MCF 10A (cell line): ENCODE data around the gene RAB6B. TPM values are rescaled to one million over a fixed set of nuclear protein-coding genes. Genes with fewer than 3 reads are reported as not detected.

Experiments used
- BruUV-seq: library from RNA; stranded (reverse); fragments of 400-500 nt; replicated peaks from 2 replicates; lab custom pipeline; 2021; lab: Mats Ljungman, UMichigan
- CTCF ChIA-PET: fragments of 300-600 bp; sonication (Branson Sonifier 250); formaldehyde crosslinking; extraction: SDS; loops from one replicate; lab custom pipeline; 2021; ENCODE audit warnings: antibody characterized with exemption, inconsistent platforms; lab: Yijun Ruan, JAX
- POLR2A ChIA-PET: fragments of 300-600, 350-650 bp; sonication (Branson Sonifier 250); formaldehyde crosslinking; extraction: SDS; loops from one replicate; lab custom pipeline; 2020; ENCODE audit warnings: antibody characterized with exemption, inconsistent platforms; lab: Yijun Ruan, JAX
- DNase-seq: peaks from one replicate; pipeline ENCODE4 v3.0.0-alpha.2; 2018; ENCODE audit not compliant: unreplicated experiment
- H3K27ac Mint-ChIP-seq: one replicate; pipeline ENCODE4 v1.8.0; 2022; ENCODE audit warnings: mild to moderate bottlenecking, low read depth, mixed read lengths; ENCODE audit not compliant: unreplicated experiment
- H3K27me3 Mint-ChIP-seq: one replicate; pipeline ENCODE4 v1.8.0; 2022; ENCODE audit warnings: mixed read lengths; ENCODE audit not compliant: insufficient read depth, unreplicated experiment
- H3K36me3 Mint-ChIP-seq: one replicate; pipeline ENCODE4 v1.8.0; 2022; ENCODE audit warnings: mild to moderate bottlenecking, moderate library complexity, mixed read lengths; ENCODE audit not compliant: insufficient read depth, unreplicated experiment
- H3K4me1 Mint-ChIP-seq: one replicate; pipeline ENCODE4 v1.8.0; 2022; ENCODE audit warnings: mixed read lengths; ENCODE audit not compliant: insufficient read depth, unreplicated experiment
- H3K4me3 Mint-ChIP-seq: one replicate; pipeline ENCODE4 v1.8.0; 2022; ENCODE audit warnings: mild to moderate bottlenecking, moderate library complexity, mixed read lengths; ENCODE audit not compliant: unreplicated experiment
- H3K9me3 Mint-ChIP-seq: one replicate; pipeline ENCODE4 v1.8.0; 2022; ENCODE audit warnings: mixed read lengths; ENCODE audit not compliant: unreplicated experiment
- CTCF ChIP-seq: fragments of 200-600 bp; IDR thresholded peaks from one replicate; pipeline ENCODE4 v1.8.0; 2022; ENCODE audit warnings: antibody characterized with exemption, mild to moderate bottlenecking; ENCODE audit not compliant: unreplicated experiment
- intact Hi-C: fragments of 100-400 bp; cut with micrococcal nuclease; formaldehyde crosslinking; loops from 2 replicates; pipeline ENCODE4 v1.14.1; 2022
- total RNA-seq: library from RNA; stranded (reverse); gene quantifications from 2 replicates; pipeline ENCODE4 v1.2.3, GENCODE V29; 2022

RAB6B gene
- total RNA-seq, 1 experiment from 2014 or later: 1.1 TPM

GRCh38 chr3:133833880-133834620 lies 61.6 kb downstream of the RAB6B start:
- ChIA-PET POLR2A (no interaction called here), CTCF (interaction anchor here (0.8 kb wide), 1 partner anchor 17 kb away, joined by 3 read pairs; no protein-coding TSS in a partner anchor)
- no TSS peak for BruUV-seq
- no peak for TF ChIP-seq CTCF
- H3K27ac Mint-ChIP-seq: no peak overlapping the region
- H3K27me3 Mint-ChIP-seq: no peaks in the 10 kb centered on the region
- no peaks in the 10 kb centered on the region for H3K9me3 Mint-ChIP-seq
- intact Hi-C loops: no loop called here
- H3K36me3 Mint-ChIP-seq: no peaks in the 10 kb centered on the region
- H3K4me1 Mint-ChIP-seq: no peaks in the 10 kb centered on the region
- no peak overlapping the region for H3K4me3 Mint-ChIP-seq
- DNase-seq: no peak

GRCh38 chr3:133833267-133833666 lies 62.4 kb downstream of the RAB6B start:
- CTCF ChIA-PET: interaction anchor here (0.8 to 1.3 kb wide), 3 partner anchors 15 to 166 kb away, joined by 3 to 7 read pairs (median 3); no protein-coding TSS in a partner anchor
- no peak overlapping the region for H3K4me3 Mint-ChIP-seq
- H3K4me1 Mint-ChIP-seq: no peaks in the 10 kb centered on the region

GRCh38 chr3:133832802-133833144 lies 62.9 kb downstream of the RAB6B start:
- ChIA-PET CTCF (interaction anchor here (0.8 to 1.3 kb wide), 4 partner anchors 11 to 166 kb away, joined by 3 to 7 read pairs (median 3); no protein-coding TSS in a partner anchor), POLR2A (no interaction called here)
- Mint-ChIP-seq H3K27ac (no peak overlapping the region), H3K27me3 (no peaks in the 10 kb centered on the region), H3K9me3 (no peaks in the 10 kb centered on the region), H3K36me3 (no peaks in the 10 kb centered on the region), H3K4me3 (no peak overlapping the region), H3K4me1 (no peaks in the 10 kb centered on the region)
- no peak for TF ChIP-seq CTCF
- DNase-seq: no peak
- no TSS peak for BruUV-seq
- intact Hi-C loops: no loop called here

More at GRCh38 chr3:133833267-133833666, 62.4 kb downstream of the RAB6B start:
- Mint-ChIP-seq H3K27me3 (no peaks in the 10 kb centered on the region), H3K36me3 (no peaks in the 10 kb centered on the region), H3K27ac (no peak overlapping the region), H3K9me3 (no peaks in the 10 kb centered on the region)
- POLR2A ChIA-PET: no interaction called here
- no peak for TF ChIP-seq CTCF
- intact Hi-C loops: no loop called here
- no TSS peak for BruUV-seq
- no peak for DNase-seq

GRCh38 chr3:133831966-133832801 lies 63.5 kb downstream of the RAB6B start:
- CTCF ChIA-PET: interaction anchor here (0.8 to 1.4 kb wide), 4 partner anchors 10 to 165 kb away, joined by 3 to 7 read pairs (median 4); no protein-coding TSS in a partner anchor
- Mint-ChIP-seq H3K36me3 (no peaks in the 10 kb centered on the region), H3K4me1 (no peaks in the 10 kb centered on the region), H3K9me3 (no peaks in the 10 kb centered on the region), H3K27ac (no peak overlapping the region), H3K27me3 (no peaks in the 10 kb centered on the region), H3K4me3 (no peak overlapping the region)
- BruUV-seq: no TSS peak
- intact Hi-C loops: no loop called here
- no peak for TF ChIP-seq CTCF
- no peak for DNase-seq
- POLR2A ChIA-PET: no interaction called here
